HG02623 (cell line): ENCODE measurements around the gene SUFU.
"Not testable (repeated sequence)": the region's sequence is repeated elsewhere in the genome, so short reads cannot be mapped to it uniquely, and the experiment has no call there.

Source experiments
- ATAC-seq: cut with Tn5 transposase; IDR thresholded peaks from one replicate; pipeline ENCODE4 v1.9.1; 2021; ENCODE audit warnings: moderate library complexity; ENCODE audit not compliant: unreplicated experiment

SUFU gene

DNA sequence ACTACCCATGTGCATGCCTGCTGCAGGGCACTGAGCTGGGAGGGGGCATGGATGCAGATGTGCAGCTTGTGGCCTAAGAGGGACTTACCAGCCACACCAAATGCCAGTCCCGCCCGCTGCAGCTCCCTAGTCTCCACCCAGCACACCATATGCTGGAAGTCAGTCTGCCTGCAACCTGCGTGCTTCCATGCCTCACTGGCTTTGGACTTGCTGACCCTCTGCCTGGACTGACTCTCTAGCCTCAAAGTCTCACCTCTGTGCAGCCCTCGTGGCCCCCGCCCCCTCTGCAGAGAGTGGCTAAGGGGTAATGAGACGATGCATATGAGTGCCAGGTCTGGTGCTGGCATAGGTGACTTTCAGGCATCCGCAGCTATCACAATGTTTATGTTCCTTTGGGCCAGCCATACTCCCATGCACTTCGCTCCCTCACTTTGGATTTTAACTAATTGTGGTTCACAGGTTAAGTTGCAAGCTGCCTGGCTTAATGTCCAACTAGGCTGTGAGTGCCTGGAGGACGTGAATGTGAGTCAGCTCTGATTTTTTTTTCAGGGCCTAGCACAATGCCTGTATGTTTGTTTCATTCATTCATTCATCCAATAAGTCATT lies 162.2 kb downstream of the SUFU start:
- ATAC-seq: no peak

DNA sequence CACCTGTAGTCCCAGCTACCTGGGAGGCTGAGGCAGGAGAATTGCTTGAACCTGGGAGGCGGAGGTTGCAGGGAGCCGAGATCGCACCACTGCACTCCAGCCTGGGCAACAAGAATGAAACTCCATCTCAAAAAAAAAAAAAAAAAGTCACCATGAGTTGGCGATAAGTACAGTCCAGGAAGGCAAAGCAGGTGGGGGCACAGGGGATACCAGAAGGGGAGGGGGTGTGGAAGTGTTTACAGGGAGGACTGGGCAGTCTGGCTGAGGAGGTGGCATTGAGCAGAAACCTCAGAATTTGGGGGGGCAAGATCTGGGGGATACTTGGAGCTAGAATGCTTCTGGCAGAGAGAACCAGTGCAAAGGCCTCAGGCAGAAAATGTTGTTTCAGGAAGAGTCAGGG lies 163.6 kb downstream of the SUFU start:
- ATAC-seq: not testable (repeated sequence)

- no peak for ATAC-seq
These were observed 164.7 kb downstream of the SUFU start for GRCh38 chr10:102668326-102669107.

- no peak for ATAC-seq
These were observed 165.7 kb downstream of the SUFU start for GRCh38 chr10:102669206-102670064.

DNA sequence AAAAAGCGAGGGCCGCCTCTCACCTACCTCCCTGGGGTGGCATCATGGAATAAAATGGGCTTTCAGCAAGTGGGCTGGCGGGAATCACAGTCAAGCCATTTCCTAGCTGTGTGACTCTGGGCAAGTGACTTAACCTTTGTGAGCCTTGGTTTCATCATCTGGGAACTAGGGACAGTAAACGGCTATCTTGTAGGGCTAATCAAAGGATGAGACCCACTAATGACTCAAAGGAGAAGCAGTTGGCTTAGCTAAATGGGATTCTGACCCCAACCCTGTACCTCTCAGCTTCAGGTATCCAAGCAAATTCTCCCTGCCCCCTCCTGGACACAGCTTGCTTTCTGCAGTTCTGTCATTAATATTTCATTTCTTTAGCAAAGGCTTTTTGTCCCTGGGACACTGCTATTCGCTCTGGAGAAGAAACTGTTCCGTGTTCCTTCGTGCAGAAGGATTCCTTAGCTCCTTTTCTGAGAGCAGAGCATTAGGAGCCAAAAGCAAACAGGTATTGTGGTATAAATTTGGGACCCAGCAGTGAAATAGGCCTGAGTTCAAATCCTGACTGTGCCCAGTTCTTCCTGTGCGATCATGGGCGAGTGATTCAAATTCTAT lies 166.4 kb downstream of the SUFU start:
- no peak for ATAC-seq

DNA sequence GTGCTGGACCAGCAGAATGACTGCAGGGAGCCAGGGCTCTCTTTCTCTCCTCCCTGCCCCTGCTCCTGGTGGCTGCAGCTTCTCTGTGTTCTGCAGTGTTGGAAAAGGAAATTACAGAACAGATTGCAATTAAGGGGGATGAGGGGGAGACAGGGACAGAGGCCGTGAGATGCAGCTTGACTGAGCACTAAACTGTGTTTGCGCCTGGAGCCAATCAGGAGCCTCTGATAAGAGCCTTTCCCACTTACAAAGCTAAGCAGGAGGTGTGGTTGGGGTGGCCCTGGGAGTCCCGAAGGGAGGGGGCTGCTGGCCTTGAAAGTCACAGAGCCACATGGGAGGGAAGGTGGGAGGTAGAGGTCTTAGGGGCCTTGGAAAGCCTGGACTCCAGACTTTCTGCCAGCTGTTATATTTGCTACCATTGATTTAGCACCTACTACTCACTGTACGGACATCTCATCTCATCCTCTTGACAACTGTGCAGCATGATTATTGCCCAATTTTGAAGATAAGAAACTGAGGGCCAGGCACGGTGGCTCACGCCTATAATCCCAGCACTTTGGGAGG lies 167.2 kb downstream of the SUFU start:
- no peak for ATAC-seq

GRCh38 chr10:102673236-102673818 lies 169.6 kb downstream of the SUFU start:
- ATAC-seq: no peak

GRCh38 chr10:102673819-102674511 lies 170.2 kb downstream of the SUFU start:
- ATAC-seq: no peak

GRCh38 chr10:102674566-102674965 lies 170.8 kb downstream of the SUFU start:
- ATAC-seq: no peak

- ATAC-seq: no peak
These were observed 171.4 kb downstream of the SUFU start for GRCh38 chr10:102675011-102675665.

GRCh38 chr10:102675666-102676533 lies 172.1 kb downstream of the SUFU start:
- no peak for ATAC-seq

DNA sequence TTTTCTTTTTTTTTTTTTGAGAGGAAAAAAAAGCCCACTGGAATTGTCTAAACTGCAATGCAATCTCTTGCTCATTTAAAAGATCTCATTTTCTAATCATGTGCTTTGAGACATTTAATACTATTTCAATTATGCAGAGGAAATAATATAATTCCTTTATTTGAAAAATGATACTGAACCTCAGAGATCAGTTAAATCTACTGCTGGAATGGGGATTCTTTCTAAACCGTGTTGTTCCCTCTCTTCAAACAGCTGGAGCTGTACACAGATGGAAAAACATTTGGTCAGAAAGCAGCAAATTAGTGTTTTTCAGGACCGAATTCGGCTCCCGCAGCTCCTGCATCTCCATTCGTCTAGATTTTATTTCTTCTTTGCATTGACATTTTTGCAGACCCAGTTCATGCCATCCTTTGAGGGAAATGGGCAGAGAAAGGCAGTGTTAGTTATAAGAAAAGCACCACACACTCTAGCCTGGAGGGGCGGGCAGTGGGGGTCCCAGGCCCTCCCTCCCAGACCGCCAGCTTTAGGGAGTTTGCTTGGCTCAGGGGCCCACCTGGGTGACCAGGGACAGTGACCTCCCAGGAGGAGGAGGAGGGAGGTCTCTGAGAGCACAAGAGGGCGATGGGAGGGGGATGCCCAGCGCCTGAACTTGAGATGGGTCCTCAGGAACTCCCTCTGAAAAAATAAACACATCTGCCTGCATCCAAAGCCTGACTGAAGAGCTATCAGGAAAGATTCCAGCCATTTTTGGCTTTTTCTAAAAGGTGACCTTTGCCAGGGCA lies 173.0 kb downstream of the SUFU start:
- no peak for ATAC-seq

GRCh38 chr10:102677331-102678067 lies 173.7 kb downstream of the SUFU start:
- ATAC-seq: no peak

- ATAC-seq: no peak
These were observed 174.3 kb downstream of the SUFU start for GRCh38 chr10:102678068-102678400.

GRCh38 chr10:102678842-102679289 lies 175.1 kb downstream of the SUFU start:
- ATAC-seq: no peak

GRCh38 chr10:102679596-102679995 lies 175.8 kb downstream of the SUFU start:
- no peak for ATAC-seq

DNA sequence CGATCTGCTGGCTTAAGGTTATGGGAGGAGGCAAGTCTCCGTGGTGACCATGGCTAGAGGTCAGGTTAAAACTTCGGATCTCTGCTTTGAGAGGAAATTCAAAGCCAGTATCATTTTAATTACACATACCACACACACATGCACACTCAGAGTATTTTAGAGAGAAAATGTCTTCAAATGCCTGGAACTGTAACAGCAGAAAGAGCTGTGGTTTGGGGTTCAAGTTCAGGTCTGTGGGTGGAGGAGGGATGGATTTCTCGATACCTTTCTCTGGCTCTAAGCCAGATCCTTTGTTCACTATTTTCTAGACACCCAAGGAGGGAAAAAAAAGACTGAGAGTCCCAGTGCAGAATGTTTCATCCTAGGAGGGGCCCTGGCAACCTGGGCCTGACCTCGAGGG lies 177.9 kb downstream of the SUFU start:
- ATAC-seq: no peak
